SK-N-SH (cell line): ENCODE results near the gene TRAT1. TPM values are rescaled to one million over a fixed set of nuclear protein-coding genes. Genes with fewer than 3 reads are reported as not detected.

Source experiments
- CTCF ChIA-PET: fragments of 300-600, 350-600 bp; formaldehyde crosslinking; extraction: SDS; loops from one replicate; lab custom pipeline; 2021; lab: Yijun Ruan, JAX
- POLR2A ChIA-PET: fragments of 350-600 bp; sonication (Branson Sonifier 250); formaldehyde crosslinking; extraction: SDS; loops from one replicate; lab custom pipeline; 2020; ENCODE audit warnings: antibody characterized with exemption, inconsistent platforms; lab: Yijun Ruan, JAX
- DNase-seq: peaks from one replicate; pipeline ENCODE4 v3.0.0; 2012
- H2AFZ ChIP-seq: fragments of 200-600 bp; sonication (generic); 2 replicates; pipeline ENCODE4 v1.8.1; 2016; ENCODE audit warnings: antibody characterized with exemption, mild to moderate bottlenecking, low read depth
- H3F3A ChIP-seq: fragments of 200-600 bp; sonication (generic); replicated peaks from 2 replicates; pipeline ENCODE3; 2016; ENCODE audit warnings: antibody characterized with exemption, mild to moderate bottlenecking; ENCODE audit not compliant: insufficient read depth
- H3K27ac ChIP-seq, 2 experiments: fragments of 200-500 bp in 1 of 2; fragments of 200-600 bp in 1 of 2; sonication (Bioruptor generic) in 1 of 2; sonication (generic), shearing (Covaris generic) in 1 of 2; 2 replicates each; pipeline versions ENCODE4 v1.5.1 to v1.6.1; 2014 to 2016; ENCODE audit warnings: low read depth in 2 of 2, inconsistent platforms in 1 of 2, low read length in 1 of 2, mild to moderate bottlenecking in 1 of 2, mixed read lengths in 1 of 2
- H3K27me3 ChIP-seq: fragments of 200-600 bp; sonication (generic), shearing (Covaris generic); 2 replicates; pipeline ENCODE4 v1.6.1; 2016; ENCODE audit warnings: mixed run types; ENCODE audit not compliant: insufficient read depth
- H3K36me3 ChIP-seq, 2 experiments: fragments of 200-500 bp in 1 of 2; fragments of 200-600 bp in 1 of 2; sonication (Bioruptor generic) in 1 of 2; sonication (generic) in 1 of 2; replicated peaks in 1 of 2; 2 replicates each; pipeline versions ENCODE3 to v1.5.1; 2014 to 2016; ENCODE audit warnings: low read length in 1 of 2, mild to moderate bottlenecking in 1 of 2; ENCODE audit not compliant: insufficient read depth in 2 of 2, control insufficient read depth in 1 of 2
- H3K4me1 ChIP-seq, 2 experiments: fragments of 200-500 bp in 1 of 2; fragments of 200-600 bp in 1 of 2; sonication (Bioruptor generic) in 1 of 2; sonication (generic), shearing (Covaris generic) in 1 of 2; 2 replicates each; pipeline versions ENCODE4 v1.5.1 to v1.6.1; 2014 to 2016; ENCODE audit warnings: low read depth in 1 of 2, low read length in 1 of 2, mixed run types in 1 of 2; ENCODE audit not compliant: insufficient read depth in 2 of 2, control insufficient read depth in 1 of 2
- H3K4me2 ChIP-seq: fragments of 200-600 bp; sonication (generic), shearing (Covaris generic); 2 replicates; pipeline ENCODE4 v1.6.1; 2017; ENCODE audit warnings: mixed run types
- H3K4me3 ChIP-seq, 2 experiments: fragments of 200-500 bp in 1 of 2; fragments of 200-600 bp in 1 of 2; sonication (Bioruptor generic) in 1 of 2; sonication (generic), shearing (Covaris generic) in 1 of 2; 2 replicates each; pipeline versions ENCODE4 v1.5.1 to v1.8.1; 2014 to 2016; ENCODE audit warnings: low read depth in 2 of 2, inconsistent platforms in 1 of 2, low read length in 1 of 2, mild to moderate bottlenecking in 1 of 2, mixed read lengths in 1 of 2, moderate library complexity in 1 of 2
- H3K79me2 ChIP-seq: fragments of 200-600 bp; sonication (generic); 2 replicates; pipeline ENCODE4 v1.8.1; 2017; ENCODE audit warnings: mild to moderate bottlenecking; ENCODE audit not compliant: insufficient read depth
- H3K9ac ChIP-seq: fragments of 200-600 bp; sonication (generic); 2 replicates; pipeline ENCODE4 v1.6.1; 2017; ENCODE audit warnings: mixed run types
- H3K9me2 ChIP-seq: fragments of 200-600 bp; sonication (generic); 2 replicates; pipeline ENCODE4 v1.6.1; 2017; ENCODE audit warnings: mixed run types
- H3K9me3 ChIP-seq: fragments of 200-600 bp; sonication (generic); 2 replicates; pipeline ENCODE4 v1.6.1; 2017; ENCODE audit warnings: mixed run types, mild to moderate bottlenecking, moderate library complexity
- H4K20me1 ChIP-seq: fragments of 200-600 bp; sonication (generic); 2 replicates; pipeline ENCODE4 v1.6.1; 2017; ENCODE audit warnings: mild to moderate bottlenecking, mixed run types; ENCODE audit not compliant: insufficient read depth
- ELF1 ChIP-seq: IDR thresholded peaks from 2 replicates; pipeline ENCODE4 v1.4.0; 2012
- EP300 ChIP-seq, 2 experiments: IDR thresholded peaks; 2 replicates each; pipeline versions ENCODE4 v1.4.0 to v1.6.1; 2012; ENCODE audit warnings: borderline replicate concordance in 1 of 2, low read depth in 1 of 2, low read length in 1 of 2
- FOSL2 ChIP-seq: IDR thresholded peaks from 2 replicates; pipeline ENCODE4 v1.4.0; 2012; ENCODE audit warnings: low read depth, mild to moderate bottlenecking, moderate library complexity, borderline replicate concordance
- GABPA ChIP-seq: IDR thresholded peaks from 2 replicates; pipeline ENCODE4 v1.4.0; 2012; ENCODE audit warnings: low read depth, mild to moderate bottlenecking
- GATA2 ChIP-seq: sonication (generic); formaldehyde crosslinking; IDR thresholded peaks from 2 replicates; pipeline ENCODE4 v1.5.0; 2020; ENCODE audit warnings: mild to moderate bottlenecking, missing genetic modification reagents
- JUND ChIP-seq: IDR thresholded peaks from 2 replicates; pipeline ENCODE4 v1.4.0; 2012
- MEF2A ChIP-seq: IDR thresholded peaks from 2 replicates; pipeline ENCODE4 v1.4.0; 2012; ENCODE audit warnings: low read depth, borderline replicate concordance
- MXI1 ChIP-seq: IDR thresholded peaks from 2 replicates; pipeline ENCODE4 v1.6.1; 2012; ENCODE audit warnings: mild to moderate bottlenecking, low read depth, low read length, improper control_type of control experiment
- NFIC ChIP-seq: IDR thresholded peaks from 2 replicates; pipeline ENCODE4 v1.4.0; 2012; ENCODE audit warnings: borderline replicate concordance
- NRF1 ChIP-seq: IDR thresholded peaks from 2 replicates; pipeline ENCODE4 v1.6.1; 2012; ENCODE audit warnings: low read depth, mild to moderate bottlenecking, low read length
- POLR2AphosphoS5 ChIP-seq: IDR thresholded peaks from 2 replicates; pipeline ENCODE4 v1.6.1; 2012; ENCODE audit warnings: low read depth, low read length
- RCOR1 ChIP-seq: fragments of 150-350 bp; IDR thresholded peaks from 2 replicates; pipeline ENCODE4 v1.6.1; 2017; ENCODE audit warnings: antibody characterized with exemption, low read length
- RFX5 ChIP-seq: IDR thresholded peaks from 2 replicates; pipeline ENCODE4 v1.6.1; 2012; ENCODE audit warnings: mild to moderate bottlenecking, improper control_type of control experiment, low read length
- SIN3A ChIP-seq: IDR thresholded peaks from 2 replicates; pipeline ENCODE4 v1.6.1; 2012; ENCODE audit warnings: low read depth, mild to moderate bottlenecking, low read length, moderate library complexity, borderline replicate concordance
- TAF1 ChIP-seq: IDR thresholded peaks from 2 replicates; pipeline ENCODE4 v1.6.1; 2012; ENCODE audit warnings: low read depth, mild to moderate bottlenecking, low read length, moderate library complexity, borderline replicate concordance
- TEAD4 ChIP-seq: IDR thresholded peaks from 2 replicates; pipeline ENCODE4 v1.4.0; 2012; ENCODE audit warnings: mild to moderate bottlenecking, borderline replicate concordance; ENCODE audit not compliant: insufficient read depth
- USF1 ChIP-seq: IDR thresholded peaks from 2 replicates; pipeline ENCODE4 v1.4.0; 2012; ENCODE audit warnings: low read depth, borderline replicate concordance
- WGBS: methylation state at CpG from one replicate; pipeline ENCODE4 v1.1.6; 2017; ENCODE audit warnings: low lambda C conversion rate; 5-methylcytosine and 5-hydroxymethylcytosine counted together
- polyA plus RNA-seq, 3 experiments: library from polyadenylated mRNA; depleted of rRNA; stranded (reverse); fragments of >200 nt; gene quantifications; 2 replicates each; pipeline ENCODE4 v1.2.3, GENCODE V29; 2012
- TF ChIP-seq, protein P1 (sequence below): IDR thresholded peaks from 2 replicates; pipeline ENCODE4 v1.6.1; 2012; ENCODE audit warnings: mild to moderate bottlenecking, low read depth, low read length, moderate library complexity
- TF ChIP-seq, protein P2 (sequence below): fragments of 150-350 bp; IDR thresholded peaks from 2 replicates; pipeline ENCODE4 v1.6.1; 2016; ENCODE audit warnings: mild to moderate bottlenecking, low read depth, low read length

Gene TRAT1
- polyA plus RNA-seq, 1 of the 3 experiments (the other 2 are of a cell fraction) = not detected

DNA sequence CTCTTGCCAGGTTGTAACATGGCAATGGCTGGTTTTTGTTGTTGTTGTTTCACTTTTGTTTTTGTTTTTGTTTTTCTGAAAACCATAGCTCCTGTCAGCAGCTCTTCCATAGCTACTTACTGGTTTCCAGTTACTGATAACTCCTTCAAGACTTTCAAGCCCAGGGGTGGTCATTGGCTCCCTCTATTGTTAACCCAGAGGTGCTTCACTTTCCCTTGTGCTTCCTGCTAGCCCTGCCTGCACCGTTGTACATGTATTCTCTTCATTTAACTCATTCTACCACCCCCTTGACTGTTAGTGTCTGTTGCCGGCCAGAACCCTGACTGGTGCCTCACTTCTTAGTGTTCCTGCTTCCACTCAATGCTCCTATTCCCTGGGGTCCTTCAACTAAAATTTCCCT lies 4.2 kb upstream of the TRAT1 start (continued):
- TF ChIP-seq, protein P1, sequence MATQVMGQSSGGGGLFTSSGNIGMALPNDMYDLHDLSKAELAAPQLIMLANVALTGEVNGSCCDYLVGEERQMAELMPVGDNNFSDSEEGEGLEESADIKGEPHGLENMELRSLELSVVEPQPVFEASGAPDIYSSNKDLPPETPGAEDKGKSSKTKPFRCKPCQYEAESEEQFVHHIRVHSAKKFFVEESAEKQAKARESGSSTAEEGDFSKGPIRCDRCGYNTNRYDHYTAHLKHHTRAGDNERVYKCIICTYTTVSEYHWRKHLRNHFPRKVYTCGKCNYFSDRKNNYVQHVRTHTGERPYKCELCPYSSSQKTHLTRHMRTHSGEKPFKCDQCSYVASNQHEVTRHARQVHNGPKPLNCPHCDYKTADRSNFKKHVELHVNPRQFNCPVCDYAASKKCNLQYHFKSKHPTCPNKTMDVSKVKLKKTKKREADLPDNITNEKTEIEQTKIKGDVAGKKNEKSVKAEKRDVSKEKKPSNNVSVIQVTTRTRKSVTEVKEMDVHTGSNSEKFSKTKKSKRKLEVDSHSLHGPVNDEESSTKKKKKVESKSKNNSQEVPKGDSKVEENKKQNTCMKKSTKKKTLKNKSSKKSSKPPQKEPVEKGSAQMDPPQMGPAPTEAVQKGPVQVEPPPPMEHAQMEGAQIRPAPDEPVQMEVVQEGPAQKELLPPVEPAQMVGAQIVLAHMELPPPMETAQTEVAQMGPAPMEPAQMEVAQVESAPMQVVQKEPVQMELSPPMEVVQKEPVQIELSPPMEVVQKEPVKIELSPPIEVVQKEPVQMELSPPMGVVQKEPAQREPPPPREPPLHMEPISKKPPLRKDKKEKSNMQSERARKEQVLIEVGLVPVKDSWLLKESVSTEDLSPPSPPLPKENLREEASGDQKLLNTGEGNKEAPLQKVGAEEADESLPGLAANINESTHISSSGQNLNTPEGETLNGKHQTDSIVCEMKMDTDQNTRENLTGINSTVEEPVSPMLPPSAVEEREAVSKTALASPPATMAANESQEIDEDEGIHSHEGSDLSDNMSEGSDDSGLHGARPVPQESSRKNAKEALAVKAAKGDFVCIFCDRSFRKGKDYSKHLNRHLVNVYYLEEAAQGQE = no peak
- TF ChIP-seq RCOR1 (no peak), SIN3A (no peak), EP300 (IDR thresholded peaks at IDR 0.05; ENCODE audit: borderline replicate concordance in 1 of 2, low read depth in 1 of 2, low read length in 1 of 2) (no peak), RFX5 (no peak)

- 81% methylated on average over 1 of the region's 1 CpG for whole genome bisulfite sequencing
- TF ChIP-seq FOSL2 = no peak
- TF ChIP-seq SIN3A = no peak
- TF ChIP-seq NRF1 = no peak
- TF ChIP-seq POLR2AphosphoS5 = no peak
- no peak for TF ChIP-seq JUND
- TF ChIP-seq RCOR1 = no peak
- no peak for TF ChIP-seq USF1
- TF ChIP-seq NFIC = no peak
- TF ChIP-seq RFX5 = no peak
- no peak for TF ChIP-seq GABPA
- no peak for TF ChIP-seq ELF1
- TF ChIP-seq TEAD4 = no peak
- TF ChIP-seq MEF2A = no peak
- TF ChIP-seq, protein P2, sequence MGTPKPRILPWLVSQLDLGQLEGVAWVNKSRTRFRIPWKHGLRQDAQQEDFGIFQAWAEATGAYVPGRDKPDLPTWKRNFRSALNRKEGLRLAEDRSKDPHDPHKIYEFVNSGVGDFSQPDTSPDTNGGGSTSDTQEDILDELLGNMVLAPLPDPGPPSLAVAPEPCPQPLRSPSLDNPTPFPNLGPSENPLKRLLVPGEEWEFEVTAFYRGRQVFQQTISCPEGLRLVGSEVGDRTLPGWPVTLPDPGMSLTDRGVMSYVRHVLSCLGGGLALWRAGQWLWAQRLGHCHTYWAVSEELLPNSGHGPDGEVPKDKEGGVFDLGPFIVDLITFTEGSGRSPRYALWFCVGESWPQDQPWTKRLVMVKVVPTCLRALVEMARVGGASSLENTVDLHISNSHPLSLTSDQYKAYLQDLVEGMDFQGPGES = no peak
- no peak for TF ChIP-seq GATA2 (CRISPR knock-in tag)
- TF ChIP-seq MXI1 = no peak
- no peak for TF ChIP-seq TAF1
- Histone ChIP-seq H3F3A (no peaks in the 10 kb centered on the region), H3K27ac (no peak overlapping the region), H3K9ac (no peak overlapping the region), H3K79me2 (no peaks in the 10 kb centered on the region), H3K9me2 (no peaks in the 10 kb centered on the region), H3K4me1 (no peaks in the 10 kb centered on the region), H3K4me2 (no peak overlapping the region), H3K36me3 (no peaks in the 10 kb centered on the region), H3K27me3 (no peaks in the 10 kb centered on the region), H3K4me3 (no peak overlapping the region), H2AFZ (no peak overlapping the region), H3K9me3 (no peaks in the 10 kb centered on the region), H4K20me1 (no peaks in the 10 kb centered on the region)
- no peak for DNase-seq
- POLR2A ChIA-PET = no interaction called here
- CTCF ChIA-PET = interaction anchor here (0.9 to 1.1 kb wide), 3 partner anchors 9 to 159 kb away, joined by 3 to 6 read pairs (median 5); no protein-coding TSS in a partner anchor
Observed at GRCh38 chr3:108820586-108820985, 2.0 kb upstream of the TRAT1 start.
